HG03159 (cell line): ENCODE measurements around the gene FGF19.

Experiments used
- ATAC-seq: cut with Tn5 transposase; IDR thresholded peaks from one replicate; pipeline ENCODE4 v1.9.1; 2021; ENCODE audit warnings: mild to moderate bottlenecking, moderate library complexity; ENCODE audit not compliant: unreplicated experiment

The FGF19 gene

GRCh38 chr11:69703768-69704507, at the start of gene FGF19:
TSS of gene FGF19 (minus strand) at chr11:69704022. CDS start at chr11:69703876, 146 bp downstream.
- ATAC-seq = no peak

- no peak for ATAC-seq
Measured at GRCh38 chr11:69752890-69753289, 49.1 kb upstream of the FGF19 start.

GRCh38 chr11:69750875-69751597, 47.2 kb upstream of the FGF19 start:
- ATAC-seq = no peak

- ATAC-seq = no peak
Measured at GRCh38 chr11:69750108-69750850, 46.5 kb upstream of the FGF19 start.

- ATAC-seq = no peak
Measured at GRCh38 chr11:69748637-69749036, 44.8 kb upstream of the FGF19 start.

- ATAC-seq = no peak
Measured at GRCh38 chr11:69746752-69747742, 43.2 kb upstream of the FGF19 start.

- ATAC-seq = no peak
Measured at GRCh38 chr11:69746140-69746539, 42.3 kb upstream of the FGF19 start.

- ATAC-seq = no peak
Measured at GRCh38 chr11:69745201-69745600, 41.4 kb upstream of the FGF19 start.

- ATAC-seq = no peak
Measured at GRCh38 chr11:69744435-69744834, 40.6 kb upstream of the FGF19 start.

GRCh38 chr11:69734841-69735240, 31.0 kb upstream of the FGF19 start:
- no peak for ATAC-seq

- no peak for ATAC-seq
Measured at GRCh38 chr11:69734367-69734766, 30.5 kb upstream of the FGF19 start.

- no peak for ATAC-seq
Measured at GRCh38 chr11:69732910-69733309, 29.1 kb upstream of the FGF19 start.

GRCh38 chr11:69731110-69731509, 27.3 kb upstream of the FGF19 start:
- no peak for ATAC-seq

GRCh38 chr11:69730500-69730899, 26.7 kb upstream of the FGF19 start:
- no peak for ATAC-seq

- no peak for ATAC-seq
Measured at GRCh38 chr11:69729252-69729651, 25.4 kb upstream of the FGF19 start.

GRCh38 chr11:69727266-69727665, 23.4 kb upstream of the FGF19 start:
- ATAC-seq = no peak

- ATAC-seq = no peak
Measured at GRCh38 chr11:69726481-69726880, 22.7 kb upstream of the FGF19 start.

- no peak for ATAC-seq
Measured at GRCh38 chr11:69726019-69726418, 22.2 kb upstream of the FGF19 start.

GRCh38 chr11:69721745-69722144, 17.9 kb upstream of the FGF19 start:
- no peak for ATAC-seq

- no peak for ATAC-seq
Measured at GRCh38 chr11:69721106-69721505, 17.3 kb upstream of the FGF19 start.
